ENCODE results near the gene FOXK1.
"Not testable (repeated sequence)": the region's sequence is repeated elsewhere in the genome, so short reads cannot be mapped to it uniquely, and the experiment has no call there.

Gene FOXK1

DNA sequence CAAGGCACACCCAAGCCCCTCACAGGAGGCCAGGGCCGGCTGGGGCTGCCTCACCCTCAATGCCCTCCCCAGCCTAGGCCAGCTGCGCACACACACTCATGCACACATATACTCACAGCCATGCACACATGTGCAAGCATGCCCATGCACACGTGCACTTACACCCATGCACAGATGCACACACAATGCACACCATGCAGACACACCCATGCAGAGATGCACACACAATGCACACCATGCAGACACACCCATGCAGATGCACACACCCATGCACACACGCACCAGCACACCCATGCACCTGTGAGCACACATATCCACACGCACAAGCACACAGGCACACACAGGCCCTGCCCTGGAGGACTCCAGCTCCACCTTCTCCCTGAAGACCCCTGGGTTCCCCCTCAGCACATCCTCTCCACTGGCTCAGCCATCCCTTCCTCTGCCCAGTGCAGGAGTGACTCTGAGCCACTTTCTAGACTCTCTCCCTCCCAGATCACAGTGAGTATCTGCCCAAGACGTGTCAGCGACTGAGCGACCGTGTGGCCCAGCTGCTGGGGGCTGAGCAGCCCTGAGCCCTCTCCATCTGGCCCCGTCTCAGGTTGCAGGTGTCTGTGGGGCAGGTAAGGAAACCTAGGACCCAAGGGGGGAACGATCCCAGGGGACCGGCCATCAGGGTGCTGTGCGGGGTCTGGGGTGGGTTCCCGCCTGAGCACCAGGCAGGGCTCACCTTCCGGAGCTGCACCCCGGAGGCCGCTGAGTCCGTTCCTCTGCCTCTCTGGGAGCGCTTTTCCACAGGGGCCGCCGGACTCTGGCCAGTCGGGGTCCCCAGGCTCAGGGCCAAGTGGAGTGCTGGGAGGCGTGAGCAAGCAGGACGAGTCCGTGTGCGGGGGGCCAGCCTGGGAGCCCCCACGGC, 119.1 kb downstream of the FOXK1 start:
- DNase-seq (ENCODE audit: low read depth), result no peak

DNA sequence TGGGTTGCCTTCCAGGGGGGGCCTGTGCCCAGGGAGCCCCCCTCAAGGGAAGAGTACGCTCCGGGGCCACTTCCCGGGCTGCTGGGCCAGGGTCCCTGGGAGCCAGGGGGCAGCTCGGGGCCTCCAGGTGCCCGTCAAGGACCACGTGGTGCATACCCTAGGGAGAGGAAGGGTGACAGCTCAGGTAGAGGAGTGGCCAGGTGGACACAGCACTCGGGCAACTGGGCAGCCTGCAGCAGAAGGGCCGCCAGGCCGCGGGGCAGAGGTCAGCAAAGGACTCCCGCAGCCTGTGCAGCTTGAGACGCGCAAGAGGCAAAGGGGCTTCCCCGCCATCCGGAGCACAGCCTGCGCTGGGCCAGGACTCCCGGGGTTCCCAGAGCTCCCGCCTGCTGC, 119.7 kb downstream of the FOXK1 start:
- DNase-seq (ENCODE audit: low read depth), result no peak

DNA sequence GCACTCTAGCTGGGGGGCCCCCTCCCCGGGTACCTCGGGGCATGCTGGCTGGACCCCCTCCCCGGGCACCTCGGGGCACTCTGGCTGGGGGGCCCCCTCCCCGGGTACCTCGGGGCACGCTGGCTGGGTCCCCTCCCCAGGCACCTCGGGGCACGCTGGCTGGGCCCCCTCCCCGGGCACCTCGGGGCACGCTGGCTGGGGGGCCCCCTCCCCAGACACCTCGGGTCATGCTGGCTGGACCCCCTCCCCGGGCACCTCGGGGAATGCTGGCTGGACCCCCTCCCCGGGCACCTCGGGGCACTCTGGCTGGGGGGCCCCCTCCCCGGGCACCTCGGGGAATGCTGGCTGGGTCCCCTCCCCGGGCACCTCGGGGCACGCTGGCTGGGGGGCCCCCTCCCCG, 120.5 kb downstream of the FOXK1 start:
- not testable (repeated sequence) for DNase-seq (ENCODE audit: low read depth)

DNA sequence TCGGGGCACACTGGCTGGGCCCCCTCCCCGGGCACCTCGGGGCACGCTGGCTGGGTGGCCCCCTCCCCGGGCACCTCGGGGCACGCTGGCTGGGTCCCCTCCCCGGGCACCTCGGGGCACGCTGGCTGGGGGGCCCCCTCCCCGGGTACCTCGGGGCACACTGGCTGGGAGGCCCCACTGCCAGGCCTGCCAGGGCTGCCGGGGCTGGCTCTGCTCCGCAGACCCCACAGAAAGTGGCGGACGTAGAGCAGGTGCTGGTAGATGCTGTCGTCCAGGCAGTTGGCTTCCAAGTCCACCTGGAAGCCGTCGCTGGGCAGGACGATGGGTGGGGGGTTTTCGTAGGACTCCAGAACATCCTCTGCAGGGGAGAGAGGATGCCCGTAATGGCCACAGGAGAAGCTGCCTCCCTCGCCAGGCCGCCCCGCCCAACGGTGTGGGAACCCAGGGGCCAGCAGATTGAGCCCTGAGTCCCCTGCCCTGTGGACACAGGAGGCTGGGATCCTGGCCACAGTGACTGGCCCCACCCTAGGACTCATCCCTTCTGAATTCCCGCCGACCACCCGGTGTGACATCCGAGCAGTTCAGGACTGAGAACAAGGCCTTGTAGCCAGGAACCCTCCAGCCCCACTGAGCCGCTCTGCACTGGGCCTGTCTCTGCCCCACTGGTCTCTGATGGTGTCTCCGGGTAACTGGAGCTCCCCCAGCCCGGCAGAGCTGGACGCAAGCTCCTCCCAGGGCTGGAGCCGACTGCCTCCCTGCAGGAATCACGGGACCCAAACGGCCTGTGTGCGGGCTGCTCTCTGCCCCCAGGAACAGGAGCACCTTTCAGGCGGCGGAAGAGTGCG, 121.5 kb downstream of the FOXK1 start:
- no peak for DNase-seq (ENCODE audit: low read depth)

DNA sequence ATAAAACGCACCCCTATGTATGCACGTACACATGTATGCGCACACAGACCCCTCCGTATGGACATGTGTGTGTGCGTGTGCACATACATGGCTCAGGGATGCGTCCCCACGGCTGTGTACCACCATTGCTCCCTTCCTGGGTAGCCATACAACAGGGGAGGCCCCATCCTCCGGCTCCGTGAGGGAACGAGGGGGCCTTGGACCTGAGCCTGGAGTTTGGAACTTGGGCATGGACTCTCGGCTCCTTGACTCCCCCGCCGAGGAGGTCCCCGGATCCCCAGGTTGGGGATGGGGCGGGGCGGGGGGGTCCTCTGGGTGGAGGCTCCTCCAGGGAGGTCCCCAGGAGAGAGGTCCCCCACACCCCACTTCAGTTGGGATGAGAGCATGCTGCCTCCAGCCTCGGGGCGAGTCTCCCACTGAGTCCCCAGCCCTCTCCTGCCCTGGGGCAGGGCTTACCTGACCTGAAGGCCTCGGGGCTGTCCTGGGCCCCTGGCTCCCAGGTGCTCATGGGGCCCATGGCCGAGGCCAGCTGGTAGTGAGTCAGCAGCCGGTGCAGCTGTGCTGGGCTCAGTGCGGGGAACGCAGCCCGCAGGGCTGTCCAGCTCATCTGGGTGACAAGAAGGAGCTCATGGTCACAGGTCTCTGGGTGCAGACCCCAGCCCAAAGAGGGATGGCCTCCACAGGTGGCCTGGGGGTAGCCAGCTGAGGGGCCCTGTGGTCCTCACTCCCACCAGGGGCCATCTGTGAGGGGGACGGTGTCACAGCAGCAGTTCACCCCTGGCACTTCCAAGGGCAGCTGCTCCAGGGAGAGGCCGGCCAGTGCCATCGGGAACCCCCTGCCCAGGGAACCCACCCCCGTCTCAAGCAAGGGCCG, 123.3 kb downstream of the FOXK1 start:
- DNase-seq (ENCODE audit: low read depth), result no peak

DNA sequence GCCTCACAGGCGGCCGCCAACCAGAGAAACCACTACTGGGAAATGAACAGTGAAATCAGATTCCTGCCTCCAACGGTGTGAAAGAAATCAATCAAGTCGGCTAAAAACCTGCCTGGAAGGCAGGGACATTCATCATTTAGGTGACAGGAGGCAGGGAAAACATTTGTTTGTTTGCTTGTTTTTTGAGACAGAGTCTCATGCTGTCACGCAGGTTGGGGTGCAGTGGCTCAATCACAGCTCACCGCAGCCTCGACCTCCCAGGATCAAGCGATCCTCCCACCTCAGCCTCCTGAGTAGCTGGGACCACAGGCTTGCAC, 123.8 kb downstream of the FOXK1 start:
- no peak for DNase-seq (ENCODE audit: low read depth)

DNA sequence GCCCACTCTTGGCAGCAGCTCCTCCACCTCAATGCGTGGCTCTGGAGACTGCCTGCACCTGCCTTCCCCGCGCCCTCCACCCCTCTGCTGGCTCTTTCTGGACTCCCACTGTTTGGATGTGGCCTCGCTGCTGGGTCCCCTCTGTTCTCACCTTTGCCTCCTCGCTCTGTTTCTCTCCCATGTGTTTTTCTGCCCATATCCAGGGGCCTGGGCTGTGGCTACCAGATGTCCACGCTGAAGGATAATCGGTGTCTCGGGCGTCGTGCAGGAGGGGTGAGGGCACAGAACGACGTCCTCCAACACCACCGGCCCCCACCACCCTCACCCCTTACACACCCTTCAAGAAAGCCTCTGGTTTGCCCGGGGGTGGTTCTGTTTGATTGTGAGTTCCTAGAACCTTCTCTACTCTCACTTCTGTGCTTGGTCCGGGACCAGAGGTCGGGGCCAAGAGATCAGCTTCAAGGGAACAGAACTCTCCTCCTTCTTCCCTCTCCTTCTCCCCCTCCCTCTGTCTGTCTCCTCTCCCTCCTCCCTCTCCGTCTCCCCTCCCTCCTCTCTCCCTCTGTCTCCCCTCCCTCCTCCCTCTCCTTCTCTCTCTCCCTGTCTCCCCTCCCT, 125.0 kb downstream of the FOXK1 start:
- no peak for DNase-seq (ENCODE audit: low read depth)

DNA sequence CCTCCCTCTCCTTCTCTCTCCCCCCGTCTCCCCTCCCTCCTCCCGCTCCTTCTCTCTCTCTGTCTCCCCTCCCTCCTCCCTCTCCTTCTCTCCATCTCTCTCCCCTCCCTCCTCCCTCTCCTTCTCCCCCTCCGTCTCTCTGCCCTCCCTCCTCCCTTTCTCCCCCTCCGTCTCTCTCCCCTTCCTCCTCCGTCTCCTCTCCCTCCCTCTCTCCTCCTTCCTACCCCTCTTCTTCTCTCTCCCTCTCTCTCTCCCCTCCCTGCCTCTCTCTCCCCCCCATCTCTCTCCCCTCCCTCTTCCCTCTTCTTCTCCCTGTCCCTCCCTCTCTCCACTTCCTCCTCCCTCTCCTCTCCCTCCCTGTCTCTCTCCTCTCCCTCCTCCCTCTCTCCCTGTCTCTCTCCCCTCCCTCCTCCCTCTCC, 125.5 kb downstream of the FOXK1 start:
- DNase-seq (ENCODE audit: low read depth), result no peak

DNA sequence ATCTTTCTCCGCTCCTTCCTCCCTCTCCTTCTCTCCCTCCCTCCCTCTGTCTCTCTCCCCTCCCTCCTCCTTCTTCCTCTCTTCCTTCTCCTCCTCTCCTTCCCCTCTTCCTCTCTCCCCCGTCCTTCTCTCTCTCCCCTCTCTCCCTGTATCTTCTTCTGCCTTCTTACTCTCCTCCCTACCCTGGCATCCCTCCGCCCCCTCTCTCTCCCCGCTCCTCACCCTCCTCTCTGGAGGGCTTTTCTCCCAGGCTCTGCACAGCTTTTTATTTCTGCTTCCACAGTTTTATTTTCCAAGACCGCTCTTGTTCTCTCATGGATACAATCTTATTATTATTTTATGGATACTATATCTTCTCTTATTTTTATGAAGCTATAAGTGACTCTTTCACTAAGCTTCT, 125.9 kb downstream of the FOXK1 start:
- no peak for DNase-seq (ENCODE audit: low read depth)

DNA sequence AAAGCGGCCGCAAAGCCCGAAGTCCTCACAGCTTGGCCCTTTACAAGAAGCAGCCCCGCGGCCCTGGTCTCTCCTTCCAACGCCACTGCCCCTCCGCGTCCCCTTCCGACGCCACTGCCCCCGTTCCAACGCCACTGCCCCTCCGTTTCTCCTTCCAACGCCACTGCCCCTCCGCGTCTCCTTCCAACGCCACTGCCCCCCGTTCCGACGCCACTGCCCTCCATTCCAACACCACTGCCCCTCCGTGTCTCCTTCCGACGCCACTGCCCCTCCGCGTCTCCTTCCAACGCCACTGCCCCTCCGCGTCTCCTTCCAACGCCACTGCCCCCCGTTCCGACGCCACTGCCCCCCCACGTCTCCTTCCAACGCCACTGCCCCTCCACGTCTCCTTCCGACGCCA, 126.5 kb downstream of the FOXK1 start:
- no peak for DNase-seq (ENCODE audit: low read depth)

DNA sequence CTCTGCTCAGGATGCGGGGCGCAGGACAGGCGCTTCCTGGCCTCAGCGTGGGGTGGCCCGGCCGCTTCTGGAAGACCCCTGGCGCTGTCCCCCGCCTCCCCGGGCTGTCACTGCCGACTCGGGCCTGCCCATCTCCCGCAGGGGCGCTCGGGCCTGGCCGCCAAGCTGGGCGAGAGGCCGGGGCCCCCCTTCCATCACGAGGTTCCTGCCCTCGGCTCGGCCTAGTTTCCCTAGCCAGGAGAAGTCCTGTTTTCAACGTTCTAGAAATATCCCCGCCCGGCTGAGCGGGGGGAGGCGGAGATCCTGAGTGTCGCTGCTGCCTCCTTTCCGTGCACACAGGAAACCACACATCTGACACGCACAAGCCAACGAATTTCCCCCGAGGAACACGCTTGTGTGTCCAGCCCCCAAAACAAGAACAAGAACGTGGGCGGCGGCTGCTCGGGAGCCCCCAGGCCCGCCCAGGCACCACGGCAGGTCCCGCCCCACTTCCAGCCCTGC, 127.0 kb downstream of the FOXK1 start:
- peak; percentile 21 for DNase-seq (ENCODE audit: low read depth)

DNA sequence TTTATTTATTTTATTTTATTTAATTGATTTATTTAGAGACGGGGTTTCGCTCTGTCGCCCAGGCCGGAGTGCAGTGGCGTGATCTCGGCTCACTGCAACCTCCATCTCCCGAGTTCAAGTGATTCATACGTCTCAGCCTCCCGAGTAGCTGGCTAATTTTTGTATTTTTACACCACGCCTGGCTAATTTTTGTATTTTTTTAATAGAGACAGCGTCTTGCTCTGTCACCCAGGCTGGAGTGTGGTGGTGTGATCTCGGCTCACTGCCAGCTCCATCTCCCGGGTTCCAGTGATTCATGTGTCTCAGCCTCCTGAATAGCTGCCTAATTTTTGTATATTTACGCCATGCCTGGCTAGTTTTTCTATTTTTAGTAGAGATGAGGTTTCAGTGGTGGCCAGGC, 127.6 kb downstream of the FOXK1 start:
- no peak for DNase-seq (ENCODE audit: low read depth)

DNA sequence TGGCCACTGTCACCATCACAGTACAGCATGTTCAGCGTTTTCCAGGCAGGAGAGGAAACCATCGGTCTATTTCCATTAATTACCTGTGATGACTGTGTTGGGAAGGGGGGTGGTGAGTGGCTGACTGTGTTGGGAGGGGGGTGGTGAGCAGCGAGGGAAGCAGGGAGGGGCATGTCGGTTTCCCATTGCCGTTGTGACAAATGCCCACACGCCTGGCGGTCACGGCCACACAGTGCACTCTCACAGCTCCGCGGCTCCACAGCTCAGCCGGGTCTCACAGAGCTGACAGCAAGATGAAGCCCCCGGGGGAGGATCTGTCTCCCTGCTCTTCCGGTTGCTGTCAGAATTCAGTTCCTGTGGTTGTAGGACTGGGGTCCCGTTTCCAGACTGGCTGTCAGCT, 132.3 kb downstream of the FOXK1 start:
- no peak for DNase-seq (ENCODE audit: low read depth)

DNA sequence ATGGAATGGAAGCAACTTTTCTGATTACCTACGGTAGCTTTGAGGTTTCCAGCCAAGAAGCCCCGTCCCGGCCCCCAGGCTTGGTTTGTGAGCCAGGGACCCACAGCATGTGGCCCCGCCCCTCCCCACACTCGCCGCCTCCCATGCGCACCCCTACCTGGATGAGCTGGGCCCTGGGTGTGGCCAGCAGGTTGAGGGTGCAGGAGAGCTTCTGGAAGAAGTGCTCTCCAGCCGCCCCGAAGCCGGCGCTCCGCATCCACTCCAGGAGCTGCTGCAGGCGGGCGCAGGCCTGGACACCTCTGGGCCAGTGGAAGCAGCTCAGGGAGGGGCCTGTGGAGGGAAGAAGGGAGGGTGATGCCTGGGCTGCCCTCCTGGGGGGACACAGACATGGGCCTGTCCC, 133.0 kb downstream of the FOXK1 start:
- no peak for DNase-seq (ENCODE audit: low read depth)

DNA sequence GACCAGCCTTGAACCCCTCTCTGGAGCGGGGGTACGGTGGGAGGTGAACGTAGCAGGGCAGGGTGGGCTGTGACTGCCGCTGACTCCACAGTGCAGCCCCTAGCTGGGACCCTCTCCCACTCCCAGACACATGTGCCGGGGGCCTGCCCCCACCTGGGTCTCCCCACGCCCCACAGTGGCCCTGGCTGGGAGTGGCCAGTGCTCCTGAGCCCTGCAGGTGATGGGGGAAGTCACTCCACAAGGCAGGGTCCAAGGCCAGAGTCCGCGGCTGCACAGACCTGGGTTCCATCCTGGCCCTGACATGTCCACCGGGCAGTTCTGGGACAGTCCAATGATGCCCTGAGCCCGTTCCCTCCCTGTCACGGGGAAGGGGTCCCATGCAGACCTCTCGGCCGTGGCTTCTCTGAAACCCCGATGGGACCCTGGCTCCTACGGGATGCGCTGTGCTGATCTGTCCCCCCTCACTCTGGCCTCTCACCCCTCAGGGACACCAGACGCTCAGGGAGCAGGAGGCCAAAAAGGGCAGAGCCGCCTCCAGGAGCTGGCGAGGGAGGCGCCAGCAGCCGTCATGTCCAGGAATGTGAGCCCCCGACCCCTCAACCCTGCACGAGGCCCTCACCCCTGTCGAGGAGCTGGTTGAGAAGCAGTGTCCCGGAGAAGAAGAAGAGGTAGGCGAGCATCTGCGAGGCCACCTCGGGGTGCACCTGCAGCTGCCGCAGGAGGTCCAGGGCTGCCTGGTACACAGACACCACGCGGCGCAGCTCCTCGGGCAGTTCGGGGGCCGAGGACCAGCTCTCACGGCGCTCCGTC, 133.7 kb downstream of the FOXK1 start:
- DNase-seq (ENCODE audit: low read depth), result no peak

DNA sequence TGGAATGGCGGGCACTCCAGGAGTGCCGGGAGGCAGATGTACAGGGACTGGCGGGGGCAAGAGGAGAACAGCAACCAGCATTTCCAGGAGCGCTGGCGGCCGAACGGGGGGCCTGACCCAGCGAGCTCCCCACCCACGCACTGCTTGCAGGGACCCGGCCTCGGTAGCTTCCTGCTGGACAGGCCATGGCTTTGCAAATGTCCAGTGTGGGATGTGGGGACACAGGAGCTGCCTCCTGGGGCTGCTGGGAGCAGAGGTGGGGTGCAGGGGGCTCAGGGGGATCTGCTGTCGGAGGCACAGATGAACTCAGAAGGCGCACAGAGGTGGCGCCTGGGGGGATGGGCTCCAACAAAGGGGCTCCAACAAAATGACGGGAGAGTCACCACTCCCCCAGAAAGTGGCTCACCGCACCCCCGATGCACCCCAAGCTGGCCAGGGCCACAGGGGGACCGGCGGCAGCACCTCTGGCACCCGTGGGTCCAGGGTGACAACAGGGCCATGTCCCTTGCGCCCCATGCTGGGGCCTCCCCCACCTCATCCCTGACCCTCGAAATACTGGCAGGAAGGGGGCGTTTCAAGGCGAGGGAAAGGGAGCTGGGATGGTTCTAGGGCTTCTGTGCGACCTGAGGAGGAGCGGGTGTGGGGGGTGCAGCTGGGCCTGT, 134.5 kb downstream of the FOXK1 start:
- DNase-seq (ENCODE audit: low read depth), result no peak

DNA sequence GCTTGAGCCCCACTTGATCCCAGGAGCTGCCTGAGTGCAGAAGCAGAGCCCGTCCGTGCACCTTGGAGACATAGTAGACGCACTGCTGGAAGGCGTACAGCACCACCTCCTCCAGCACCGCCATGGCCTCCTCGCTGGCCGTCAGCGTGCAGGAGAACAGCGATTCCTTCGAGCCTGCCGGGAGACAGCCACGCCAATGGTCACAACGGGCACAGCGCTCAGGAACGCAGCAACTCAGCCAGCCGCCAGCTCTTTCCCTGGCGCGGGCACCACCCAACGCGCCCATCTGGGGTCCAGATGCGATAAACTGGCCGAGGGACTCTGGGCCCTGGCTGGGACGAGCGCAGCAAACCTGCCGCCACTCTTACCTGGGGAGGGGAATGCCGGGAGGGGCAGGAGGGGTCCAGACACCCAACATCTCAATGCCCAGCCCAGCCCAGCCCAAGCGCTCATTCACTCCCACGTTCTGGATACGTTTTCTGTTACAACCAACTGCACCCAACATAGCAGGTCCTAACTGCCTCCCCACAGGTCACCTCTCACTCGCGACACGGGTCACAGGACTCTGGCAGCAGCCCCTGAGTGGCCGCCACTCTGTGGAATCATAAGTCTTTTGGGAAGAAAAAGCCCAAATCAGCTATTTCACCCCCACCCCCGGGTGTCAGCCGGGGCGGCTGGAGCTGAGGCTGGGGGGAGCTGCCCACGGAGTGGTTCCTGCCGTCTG, 135.2 kb downstream of the FOXK1 start:
- no peak for DNase-seq (ENCODE audit: low read depth)

DNA sequence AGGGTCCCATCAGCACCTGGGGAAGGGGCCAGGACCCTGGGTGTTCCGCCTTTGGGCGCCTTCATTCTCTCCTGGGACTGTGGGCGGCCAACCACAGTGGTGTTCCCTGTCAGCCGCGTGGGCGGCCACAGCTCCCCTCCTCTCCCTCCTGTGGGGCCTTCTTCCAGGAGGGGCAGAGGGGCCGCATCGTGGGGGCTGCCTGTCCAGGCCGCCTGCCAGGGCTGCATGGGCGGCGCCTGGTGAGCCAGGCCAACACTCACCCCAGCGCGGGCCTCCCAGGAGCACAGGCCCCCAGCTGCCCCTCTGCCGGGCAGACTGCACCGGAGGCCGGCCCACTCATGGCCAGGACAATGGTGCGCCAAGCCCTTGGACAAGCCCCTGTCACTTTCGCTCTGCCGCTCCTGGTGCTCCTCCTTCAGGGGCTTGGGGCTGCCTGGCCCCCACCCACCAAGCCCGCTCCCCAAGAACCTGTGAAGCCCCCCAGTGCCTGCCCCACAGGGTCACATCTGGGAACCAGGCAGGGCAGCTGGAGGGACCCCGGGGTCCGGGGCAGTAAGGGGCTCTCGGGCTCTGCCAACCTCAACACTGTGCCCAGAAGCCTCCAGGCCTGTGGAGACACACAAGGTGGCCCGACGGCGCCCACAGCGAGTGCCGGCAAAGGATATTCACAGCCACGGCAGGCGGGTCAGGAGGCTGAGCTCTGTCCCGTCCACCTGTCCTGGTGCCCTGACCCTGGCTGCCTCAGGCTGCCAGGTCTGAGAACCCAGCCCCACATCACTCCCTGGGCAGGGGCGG, 136.1 kb downstream of the FOXK1 start:
- DNase-seq (ENCODE audit: low read depth), result no peak

Measured in stimulated activated CD8-positive, alpha-beta memory T cell treated with anti-CD3 and anti-CD28 coated beads, Interleukin-12 subunit alpha, Interleukin-12 subunit beta, amount 100 ng/mL, for 4 hours (primary cell).